MV-4-11 (cell line): Measurements from ENCODE around the gene ADAM11.

ENCODE experiments used
- DNase-seq: peaks from one replicate; lab custom pipeline; 2025; lab: John Stamatoyannopoulos, UW

The ADAM11 gene

DNA sequence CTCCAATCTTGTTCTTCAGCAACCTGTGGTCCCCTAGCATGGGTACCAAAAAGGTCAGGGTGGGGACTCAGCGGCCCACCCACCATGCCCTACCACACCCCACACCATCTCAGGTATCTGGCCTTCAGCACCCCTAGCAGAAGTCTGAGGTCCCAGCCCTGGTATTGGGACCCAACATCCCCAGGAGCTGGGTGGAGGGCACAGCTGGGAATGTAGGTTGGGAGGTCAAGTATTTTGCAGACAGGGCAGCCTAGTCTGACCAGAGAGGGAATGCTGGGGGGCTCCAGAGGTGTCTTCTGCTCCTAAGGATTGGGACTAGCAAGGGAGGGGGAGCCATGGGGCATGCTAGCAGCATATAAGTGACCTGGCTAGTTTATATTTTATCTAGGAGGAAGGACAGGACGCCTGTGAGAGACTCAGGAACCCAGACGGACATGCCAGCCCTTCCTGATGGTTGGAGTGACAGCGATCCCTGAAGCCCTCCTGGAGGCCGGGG is 822 bp upstream of the ADAM11 start:
- DNase-seq, result no peak

DNA sequence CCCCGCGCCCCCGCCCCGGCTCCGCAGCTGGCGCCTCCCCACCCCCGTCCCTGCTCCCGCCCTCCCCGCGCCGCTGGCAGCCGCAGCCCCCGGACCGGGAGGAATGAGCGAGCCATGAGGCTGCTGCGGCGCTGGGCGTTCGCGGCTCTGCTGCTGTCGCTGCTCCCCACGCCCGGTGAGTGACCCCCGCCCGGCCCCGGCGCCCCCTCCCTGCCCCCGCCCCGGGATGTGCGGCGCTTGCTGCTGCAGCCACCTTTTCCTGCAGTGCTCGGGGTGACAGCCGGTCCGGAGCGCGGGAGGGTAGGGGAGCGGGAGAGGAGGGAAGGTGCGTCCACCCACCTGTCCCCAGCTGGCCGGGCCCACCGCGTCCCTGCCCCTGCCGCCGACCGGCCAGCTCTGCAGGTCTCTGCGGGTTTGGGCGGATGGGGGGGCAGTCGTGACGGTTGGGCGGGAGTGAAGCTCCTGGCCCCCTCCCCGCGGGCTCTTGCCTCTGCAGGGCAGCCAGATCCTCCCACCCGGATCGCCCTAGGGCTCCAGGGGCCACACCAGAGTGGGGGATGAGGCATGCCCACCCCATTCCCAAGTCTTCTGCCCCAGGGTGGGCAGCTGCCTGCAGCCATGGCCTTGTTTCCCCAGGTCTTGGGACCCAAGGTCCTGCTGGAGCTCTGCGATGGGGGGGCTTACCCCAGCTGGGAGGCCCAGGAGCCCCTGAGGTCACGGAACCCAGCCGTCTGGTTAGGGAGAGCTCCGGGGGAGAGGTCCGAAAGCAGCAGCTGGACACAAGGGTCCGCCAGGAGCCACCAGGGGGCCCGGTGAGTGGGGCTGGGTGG is 513 bp downstream of the ADAM11 start:
- DNase-seq, result no peak

DNA sequence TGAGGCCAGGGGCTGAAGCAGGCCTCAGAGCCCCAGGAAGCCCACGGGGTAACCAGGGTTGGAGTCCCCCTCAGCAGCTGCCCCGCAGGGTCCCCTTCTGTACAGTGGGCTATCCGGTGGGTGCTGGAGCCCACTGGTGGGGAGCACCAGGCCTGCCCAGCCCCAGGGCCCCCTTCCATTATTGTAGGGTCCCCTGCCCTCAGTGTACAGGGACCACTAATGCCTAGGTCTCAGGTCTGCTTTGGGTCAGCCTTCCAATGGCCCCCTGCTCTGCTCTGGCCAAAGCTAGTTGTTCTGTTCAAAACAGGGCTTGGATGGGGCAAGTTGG is 1.1 kb downstream of the ADAM11 start:
- no peak for DNase-seq

DNA sequence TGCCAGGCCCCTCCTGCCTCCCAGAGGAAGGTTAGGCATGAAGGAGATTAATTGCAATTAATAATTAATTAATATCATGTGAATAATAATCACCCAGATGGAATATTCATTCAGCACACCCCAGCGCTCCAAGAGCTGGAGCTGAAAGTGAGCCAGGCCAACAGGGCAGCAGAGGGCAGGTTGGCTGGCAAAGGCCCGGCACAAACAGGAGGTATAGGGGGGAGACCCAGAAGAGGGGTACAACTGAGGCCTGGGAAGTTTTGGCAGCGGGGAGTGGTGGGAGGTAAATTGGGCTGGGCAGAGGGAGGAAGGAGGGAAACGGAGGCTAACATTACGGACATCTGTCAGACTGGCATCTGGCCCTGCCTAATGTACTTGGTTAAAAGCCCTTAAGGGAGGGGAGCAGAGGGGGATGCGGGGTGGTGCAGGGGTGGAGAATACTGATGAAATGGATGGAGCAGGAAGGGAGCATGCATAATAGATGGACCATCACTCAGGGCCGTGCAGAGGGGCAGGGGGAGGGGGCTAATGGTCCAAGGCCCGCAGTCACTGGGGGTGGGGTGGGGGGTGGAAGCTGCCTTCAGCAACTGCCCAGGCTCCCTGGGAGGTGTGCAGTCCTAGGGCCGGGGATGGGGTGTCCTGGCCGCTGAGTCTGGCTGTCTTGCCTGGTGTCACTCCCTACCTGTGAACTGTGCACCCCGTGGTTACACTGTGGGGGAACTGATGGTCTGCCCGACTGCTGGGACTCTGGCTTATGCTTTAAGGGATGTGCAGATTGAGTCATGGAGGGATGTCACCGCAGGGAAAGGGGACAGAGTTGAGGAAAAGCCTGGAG is 1.9 kb downstream of the ADAM11 start:
- no peak for DNase-seq

DNA sequence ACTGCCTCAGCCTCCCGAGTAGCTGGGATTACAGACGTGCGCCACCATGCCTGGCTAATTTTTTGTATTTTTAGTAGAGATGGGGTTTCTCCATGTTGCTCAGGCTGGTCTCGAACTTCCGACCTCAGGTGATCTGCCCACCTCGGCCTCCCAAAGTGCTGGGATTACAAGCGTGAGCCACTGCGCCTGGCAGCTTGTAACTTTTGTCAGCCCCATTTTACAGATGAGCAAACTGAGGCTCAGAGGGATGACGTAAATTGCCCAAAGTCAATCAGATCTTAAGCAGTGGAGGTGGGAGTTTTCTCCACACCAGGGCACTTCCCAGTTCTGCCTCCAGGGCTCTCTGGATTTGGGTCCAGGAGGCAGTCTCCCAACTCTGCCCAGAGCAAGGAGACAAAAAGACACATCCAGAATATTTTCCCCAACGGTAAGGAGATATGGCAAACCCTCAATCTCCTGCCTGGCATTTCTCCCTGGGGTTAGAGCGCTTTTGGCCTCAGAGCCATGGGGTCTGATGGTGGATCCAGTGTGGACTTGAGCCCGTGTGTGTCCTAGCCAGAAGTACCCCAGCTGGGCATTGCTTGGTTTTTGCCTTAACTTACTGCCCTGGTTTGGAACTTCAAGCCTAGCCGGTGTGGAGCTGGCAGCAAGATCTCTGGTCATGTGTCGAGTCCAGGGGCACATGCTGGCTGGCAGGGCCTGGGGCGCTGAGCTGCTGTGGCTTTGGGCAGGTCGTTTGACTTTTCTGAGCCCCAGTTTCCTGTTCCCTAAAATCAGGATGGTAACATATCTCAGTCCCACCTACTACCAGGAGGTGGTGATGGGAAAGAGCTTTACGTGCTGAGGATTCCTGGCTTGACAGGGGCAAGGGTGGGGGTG is 3.4 kb downstream of the ADAM11 start:
- DNase-seq, result no peak

DNA sequence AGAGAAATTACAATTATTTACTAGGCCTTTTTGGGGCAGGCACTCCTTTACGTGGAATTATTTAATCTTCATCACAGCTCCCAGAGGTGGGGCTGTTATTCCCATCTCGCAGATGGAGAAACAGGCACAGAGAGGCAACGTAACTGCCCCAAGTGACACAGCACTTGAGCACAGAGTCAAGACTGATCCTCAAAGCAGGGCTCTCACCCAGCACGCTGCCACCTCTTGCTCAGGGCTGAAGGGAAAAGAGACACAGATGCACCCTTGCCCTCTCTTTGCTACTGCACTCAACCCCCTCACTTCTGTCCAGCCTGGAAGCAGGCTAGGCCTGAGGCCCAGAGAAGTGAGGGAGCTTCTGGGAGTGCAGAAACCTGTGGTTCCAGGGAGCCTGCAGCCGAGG is 4.4 kb downstream of the ADAM11 start:
- DNase-seq, result no peak

DNA sequence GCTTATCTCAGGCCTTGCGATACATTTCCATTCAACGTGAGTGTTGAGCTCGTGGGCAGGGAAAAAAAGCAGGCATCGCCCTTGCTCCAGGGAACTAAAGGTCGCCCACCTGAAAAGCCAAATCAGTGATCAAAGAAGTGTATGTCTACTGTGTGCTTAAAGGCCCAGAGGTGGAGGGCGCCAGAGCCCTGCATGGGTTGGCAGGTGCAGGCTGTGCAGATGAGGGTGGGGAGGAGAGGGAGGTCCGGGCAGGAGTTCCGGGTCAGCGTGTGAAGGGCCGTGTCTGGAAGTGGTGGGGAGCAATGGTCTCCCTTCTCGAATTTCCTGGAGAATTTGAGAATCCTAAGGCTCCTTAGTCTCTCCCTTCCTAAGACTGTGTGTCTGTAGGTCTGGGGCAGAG is 7.2 kb downstream of the ADAM11 start:
- DNase-seq, result no peak

DNA sequence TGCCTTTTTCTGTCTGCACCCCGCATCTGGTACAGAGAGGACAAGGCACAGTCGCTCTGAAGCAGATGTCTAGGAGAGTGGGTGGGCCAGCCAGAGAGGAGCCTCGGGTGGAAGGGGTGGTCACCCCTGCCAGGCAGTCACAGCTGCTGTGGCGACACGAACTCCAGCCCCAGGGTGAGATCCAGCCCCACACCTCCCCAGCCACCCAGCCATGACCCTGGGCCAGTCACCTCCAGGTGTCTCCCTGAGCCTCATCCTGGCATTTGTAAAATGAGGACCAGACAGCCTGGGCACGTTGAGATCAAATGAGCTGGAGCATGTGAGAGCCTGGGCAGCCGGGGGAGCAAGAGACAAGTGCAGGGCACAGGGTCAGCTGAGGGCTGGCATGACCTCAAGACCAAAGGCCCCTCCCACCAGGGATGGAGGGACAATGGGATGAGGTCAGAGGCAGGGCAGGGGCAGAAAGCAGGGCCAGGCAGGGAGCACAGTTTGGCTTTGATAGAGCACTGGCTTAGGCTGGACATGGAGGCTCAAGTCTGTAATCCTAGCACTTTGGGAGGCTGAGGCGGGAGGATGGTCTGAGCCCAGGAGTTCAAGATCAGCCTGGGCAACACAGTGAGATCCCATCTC is 7.7 kb downstream of the ADAM11 start:
- no peak for DNase-seq

DNA sequence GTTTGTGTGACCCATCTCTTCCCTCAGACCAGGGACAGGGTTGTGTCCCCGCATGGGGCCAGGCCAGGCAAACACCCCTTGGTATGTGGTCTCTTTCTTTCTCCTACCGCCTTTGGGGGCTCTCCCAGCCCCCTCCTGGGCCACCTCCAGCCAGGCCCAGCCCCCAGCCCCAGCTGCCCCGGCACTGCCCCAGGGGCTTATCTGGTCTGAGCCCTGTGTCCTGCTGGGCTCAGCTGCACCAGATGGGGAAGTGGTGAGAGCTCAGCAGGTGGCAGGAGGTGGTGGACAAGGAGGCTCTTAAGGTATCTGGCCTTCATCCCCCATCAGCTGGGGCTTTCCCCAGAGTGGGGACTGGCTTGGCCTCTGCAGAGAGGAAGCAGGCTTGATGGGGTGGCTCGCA is 8.7 kb downstream of the ADAM11 start:
- peak; percentile 1 for DNase-seq

DNA sequence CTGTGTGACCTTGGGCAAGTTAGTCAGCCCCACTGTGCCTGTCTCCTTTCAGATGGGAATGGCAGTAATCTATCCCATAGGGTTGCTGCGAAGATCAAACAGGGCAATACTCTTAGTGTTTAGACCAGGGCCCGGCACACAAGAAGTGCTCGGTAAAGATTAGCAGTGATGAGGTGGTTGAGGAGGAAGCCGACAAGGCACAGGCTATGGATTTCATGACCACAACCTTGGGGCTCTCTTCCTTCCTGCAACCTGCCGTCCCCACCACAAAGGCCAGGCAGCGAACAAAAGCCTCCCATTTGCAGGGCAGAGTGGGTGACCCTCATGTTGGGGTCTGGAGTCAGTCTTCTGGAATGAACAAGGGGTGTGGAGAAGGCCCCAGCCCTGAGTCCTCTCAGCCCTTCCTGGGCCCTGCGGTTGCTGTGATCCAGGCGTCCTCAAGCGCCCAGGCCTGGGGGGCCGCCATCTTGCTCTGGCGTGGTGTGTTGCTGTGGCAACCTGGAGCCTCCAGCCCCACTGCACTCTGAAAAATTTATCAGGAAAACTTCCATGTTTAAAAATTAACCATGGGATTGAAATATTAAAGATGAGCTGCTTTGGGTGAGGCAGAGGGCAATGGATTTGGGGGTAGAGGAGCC is 9.8 kb downstream of the ADAM11 start:
- peak; percentile 2 for DNase-seq

DNA sequence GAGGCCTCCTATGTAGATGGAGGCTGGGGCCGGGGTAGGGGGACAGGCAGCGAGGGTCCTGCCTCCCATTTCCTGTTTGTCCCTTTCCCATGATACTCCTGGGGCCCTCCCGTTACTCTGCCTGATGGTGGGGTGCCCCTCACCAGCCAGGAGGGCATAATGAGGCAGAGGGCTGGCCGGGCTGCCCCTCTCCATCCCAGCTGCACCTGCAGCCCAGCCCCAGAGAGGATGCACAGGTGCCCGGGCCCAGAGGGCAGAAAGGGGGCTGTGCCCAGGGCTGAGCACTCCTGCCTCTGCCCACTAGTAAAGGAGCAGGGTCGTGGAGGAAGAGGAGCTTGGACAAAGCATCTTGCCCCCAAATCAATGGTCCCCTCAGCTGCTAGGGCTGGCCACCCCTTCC is 10.4 kb downstream of the ADAM11 start:
- DNase-seq, result no peak

DNA sequence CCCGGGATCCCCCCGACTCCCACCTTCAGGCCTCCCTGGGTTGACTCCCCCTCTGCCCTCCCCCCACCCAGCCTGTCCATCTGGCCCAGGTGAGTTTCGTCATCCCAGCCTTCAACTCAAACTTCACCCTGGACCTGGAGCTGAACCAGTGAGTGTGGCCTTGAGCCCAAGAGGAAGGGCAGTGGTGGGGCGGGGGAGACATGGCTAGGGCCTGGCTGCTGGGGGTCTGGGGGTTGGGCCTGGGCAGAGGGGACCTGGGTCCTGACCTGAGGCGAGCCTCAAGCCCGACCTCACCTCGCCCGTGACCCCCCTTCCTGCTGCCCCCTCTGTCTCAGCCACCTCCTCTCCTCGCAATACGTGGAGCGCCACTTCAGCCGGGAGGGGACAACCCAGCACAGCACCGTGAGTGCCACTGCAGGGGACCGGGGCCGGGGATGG is 10.9 kb downstream of the ADAM11 start:
- DNase-seq, result no peak

DNA sequence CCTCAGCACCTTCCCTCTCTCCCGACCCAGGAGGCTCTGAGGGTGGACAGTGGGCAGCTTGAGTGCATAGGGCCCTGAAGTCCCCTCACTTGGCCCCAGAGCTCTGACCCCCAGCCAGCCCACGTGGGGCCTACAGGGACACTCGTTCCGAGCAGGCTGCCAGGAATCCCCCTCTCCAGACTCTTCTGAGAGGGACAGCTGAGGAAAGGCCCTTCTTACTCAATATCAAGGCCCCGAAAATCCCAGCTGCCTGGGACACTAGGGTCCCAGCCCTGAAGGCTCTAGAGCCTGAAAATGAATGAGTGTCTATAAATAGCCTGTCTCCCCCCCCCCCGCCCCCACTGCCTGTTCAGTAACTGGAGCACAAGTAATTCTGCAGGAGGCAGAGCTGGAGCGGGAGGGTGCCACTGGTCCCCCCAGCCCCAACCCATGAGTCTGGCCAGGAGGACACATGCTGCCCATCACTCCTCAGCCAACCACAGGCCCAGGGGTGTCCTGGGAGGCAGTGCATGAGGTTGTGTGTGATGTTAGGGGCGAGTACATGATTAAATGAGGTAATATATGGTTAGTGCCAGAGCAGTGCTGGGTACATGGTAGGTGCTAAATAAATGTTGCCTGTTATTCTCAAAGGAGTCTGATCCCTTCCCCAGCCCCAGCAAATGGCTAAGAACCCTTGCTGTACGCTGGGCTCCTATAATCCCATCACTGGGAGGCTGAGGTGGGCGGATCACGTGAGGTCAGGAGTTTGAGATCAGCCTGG is 11.6 kb downstream of the ADAM11 start:
- no peak for DNase-seq

DNA sequence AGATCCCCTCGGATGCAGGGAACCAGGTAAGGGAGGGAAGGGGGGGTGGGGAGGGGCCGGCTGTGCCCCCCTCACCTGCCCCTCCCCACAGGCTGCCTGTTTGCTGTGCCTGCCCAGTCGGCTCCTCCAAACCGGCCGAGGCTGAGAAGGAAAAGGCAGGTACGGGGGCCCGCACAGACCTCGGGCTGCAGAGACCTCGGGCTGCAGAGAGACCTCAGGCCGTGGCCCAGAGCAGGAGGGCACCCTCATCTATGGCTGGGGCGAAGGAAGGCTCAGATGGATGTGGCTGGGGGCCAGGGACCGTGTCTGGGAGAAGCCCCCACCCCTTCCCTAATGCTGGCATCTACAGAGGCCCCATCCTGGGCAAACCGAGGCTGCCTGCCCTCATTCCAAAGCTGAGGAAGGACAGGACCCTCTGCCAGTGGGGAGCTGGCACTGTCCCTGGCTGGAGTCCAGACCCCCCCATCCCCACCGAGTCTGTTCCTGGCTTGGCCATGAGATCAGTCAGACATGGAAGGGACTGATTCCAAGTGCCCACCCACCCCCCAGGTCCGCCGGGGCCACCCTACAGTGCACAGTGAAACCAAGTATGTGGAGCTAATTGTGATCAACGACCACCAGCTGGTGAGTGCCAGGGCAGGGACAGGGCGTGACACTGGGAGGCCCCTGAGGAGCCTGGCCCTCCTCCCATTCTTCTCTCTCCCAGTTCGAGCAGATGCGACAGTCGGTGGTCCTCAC is 13.7 kb downstream of the ADAM11 start:
- DNase-seq, result no peak

DNA sequence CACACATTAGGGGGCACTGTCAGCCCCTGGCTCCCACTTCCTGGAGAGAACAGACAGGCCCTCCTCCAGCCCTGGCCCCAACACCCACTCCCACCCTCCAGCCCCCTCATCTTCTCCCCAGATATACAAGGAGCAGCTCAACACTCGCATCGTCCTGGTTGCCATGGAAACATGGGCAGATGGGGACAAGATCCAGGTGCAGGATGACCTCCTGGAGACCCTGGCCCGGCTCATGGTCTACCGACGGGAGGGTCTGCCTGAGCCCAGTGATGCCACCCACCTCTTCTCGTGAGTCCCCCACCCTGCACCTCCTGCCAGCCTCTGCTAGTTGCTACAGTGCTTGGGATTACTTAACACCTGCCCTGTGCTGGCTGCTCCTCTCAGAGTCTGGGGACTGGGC is 14.4 kb downstream of the ADAM11 start:
- DNase-seq, result no peak

DNA sequence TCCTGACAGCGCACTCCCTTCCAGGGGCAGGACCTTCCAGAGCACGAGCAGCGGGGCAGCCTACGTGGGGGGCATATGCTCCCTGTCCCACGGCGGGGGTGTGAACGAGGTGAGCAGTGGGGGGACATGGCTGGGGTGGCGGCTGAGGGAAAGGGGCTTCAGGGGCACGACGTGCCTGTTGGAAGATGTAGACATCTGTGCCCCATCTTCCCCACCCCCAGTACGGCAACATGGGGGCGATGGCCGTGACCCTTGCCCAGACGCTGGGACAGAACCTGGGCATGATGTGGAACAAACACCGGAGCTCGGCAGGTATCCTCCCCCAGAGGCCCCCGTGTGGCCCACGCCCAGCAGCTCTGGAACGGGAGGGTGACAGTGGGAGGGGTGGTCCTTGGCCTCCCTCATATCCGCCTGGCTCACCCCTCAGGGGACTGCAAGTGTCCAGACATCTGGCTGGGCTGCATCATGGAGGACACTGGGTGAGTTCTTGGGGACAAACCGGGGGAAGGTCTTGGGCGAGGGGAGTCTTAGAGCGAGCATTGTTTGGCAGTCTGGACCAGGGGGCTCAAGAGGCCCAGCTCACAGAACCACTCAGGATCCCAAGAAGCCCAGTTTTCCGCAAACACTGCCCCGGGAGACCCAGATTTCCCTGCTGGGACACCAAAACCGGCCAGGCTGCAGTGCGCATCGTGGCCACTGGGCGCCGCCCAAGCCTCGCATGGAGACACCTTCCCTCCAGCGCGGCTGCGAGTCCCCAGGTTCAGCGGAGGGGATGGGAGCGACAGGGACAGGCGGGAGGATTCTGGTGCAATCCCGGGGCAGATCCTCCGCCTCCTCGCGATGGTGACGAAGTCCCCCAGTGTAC is 15.7 kb downstream of the ADAM11 start:
- DNase-seq, result peak; percentile 53

DNA sequence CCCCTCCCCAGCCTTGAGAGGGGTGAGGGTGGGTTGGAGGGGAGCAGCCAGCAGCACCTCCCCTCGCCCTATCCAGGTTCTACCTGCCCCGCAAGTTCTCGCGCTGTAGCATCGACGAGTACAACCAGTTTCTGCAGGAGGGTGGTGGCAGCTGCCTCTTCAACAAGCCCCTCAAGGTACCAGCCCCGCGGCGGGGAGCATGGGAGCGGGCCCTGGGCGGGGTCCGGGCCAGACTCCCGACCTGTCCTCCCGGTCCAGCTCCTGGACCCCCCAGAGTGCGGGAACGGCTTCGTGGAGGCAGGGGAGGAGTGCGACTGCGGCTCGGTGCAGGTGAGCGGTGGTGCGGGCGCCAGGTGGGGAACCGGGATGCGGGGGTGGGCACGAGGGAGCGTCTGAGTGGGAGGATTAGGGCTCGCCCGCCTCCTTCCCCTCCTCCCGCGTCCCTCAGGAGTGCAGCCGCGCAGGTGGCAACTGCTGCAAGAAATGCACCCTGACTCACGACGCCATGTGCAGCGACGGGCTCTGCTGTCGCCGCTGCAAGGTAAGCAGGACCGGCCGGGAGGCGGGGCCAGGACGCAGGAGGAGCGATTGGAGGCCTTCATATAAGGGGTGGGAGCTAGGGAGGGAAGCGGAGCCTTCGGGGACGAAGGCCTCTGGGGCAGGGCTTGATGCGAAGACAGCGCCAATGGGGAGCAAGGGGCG is 16.5 kb downstream of the ADAM11 start:
- DNase-seq, result peak; percentile 98
